CD4-positive, alpha-beta T cell treated with Interleukin-17A for 4 hours (primary cell): ENCODE results near the gene WNT3A.

Source experiments
- DNase-seq: peaks from one replicate; pipeline ENCODE4 v3.0.0-alpha.2; 2020; ENCODE audit warnings: mixed read lengths

The WNT3A gene

DNA sequence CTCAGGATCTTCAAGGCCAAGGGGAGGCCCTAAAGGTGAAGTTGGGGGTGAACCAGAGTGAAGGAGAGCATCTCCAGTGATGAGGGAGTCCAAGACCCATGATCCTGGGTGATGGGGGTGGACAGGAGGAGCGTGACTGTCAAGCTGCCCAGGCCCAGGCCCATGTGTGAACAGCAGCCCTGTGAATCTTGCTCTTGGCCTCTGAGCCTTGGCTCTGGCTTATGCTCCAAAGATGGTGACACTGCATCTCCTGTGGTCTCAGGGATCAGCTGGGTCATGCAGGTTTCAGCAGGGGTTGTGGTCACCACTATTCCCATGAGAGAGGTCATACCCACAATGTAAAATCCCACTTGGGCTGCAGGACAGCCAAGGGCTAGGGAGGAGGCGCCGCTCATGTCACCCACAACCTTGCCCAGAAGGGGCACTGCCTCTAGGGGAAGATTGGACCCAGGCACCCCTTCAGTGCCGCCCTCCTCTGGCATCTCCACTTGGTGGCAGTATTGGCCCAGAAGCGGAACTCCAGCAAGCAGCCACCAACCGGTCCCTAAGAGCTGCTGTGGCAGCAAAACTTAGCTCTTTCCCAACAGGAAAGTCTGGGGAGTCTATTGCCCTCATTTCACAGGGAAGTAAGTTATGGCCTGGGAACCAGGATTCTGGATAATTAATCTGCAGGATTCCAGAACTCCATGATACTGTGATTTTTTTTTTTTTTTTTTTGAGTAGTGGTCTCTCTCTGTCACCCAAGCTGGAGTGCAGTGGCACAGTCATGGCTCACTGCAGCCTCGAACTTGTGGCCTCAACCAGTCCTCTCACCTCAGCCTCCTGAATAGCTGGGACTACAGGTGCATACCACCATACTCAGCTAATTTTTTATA is 7.5 kb upstream of the WNT3A start:
- DNase-seq: peak; percentile 68

DNA sequence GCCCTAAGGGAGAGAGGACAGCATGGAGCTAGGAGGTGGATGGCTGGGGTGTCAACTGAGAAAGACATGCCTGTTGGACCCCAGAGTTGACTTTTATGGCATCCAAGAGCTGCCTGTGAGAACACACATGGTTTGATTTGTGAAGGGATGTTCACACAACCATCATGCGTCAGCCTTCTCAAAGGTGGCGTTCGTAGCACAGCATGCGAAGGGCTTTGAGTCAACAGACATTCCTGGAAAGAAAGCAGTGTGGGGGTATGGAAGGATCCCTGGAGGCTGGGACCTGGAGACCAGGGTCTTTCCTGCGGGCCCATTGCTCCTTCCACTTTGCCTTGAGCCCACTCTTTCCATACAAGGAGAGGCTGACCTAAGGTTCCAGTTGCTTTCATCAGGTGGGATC is 6.4 kb upstream of the WNT3A start:
- no peak for DNase-seq

DNA sequence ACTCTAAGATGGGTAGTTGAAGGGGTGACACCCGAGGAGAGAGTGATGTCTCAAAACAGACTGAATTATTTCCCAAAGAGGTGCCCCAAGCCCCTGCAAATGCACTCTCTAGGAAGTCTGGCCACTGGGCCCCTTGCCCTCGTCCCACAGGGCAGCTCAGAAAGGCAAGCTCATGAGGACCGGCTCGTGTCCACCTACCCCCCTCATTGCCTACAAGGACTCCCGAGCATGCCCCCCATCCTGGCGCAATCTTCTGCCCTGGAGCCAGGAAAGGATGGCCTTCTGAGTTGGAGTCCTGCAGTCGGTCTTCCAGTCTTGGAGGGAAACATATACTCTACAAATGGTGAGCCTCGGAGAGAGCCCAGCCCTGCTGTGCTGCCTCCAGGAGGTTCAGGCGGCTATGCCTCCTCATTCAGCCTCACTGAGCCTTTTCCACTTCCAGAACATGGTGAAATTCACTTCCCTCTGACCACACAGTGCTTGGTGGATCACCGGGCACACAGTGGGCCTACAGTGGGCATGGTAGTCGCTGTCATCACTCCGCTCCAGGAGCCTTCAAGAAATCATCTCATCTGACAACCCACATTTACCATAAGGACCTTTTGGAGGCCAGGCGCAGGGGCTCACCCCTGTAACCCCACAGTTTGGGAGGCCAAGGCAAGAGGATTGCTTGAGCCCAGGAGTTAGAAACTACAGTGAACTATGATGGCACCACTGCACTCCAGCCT is 5.8 kb upstream of the WNT3A start:
- no peak for DNase-seq

DNA sequence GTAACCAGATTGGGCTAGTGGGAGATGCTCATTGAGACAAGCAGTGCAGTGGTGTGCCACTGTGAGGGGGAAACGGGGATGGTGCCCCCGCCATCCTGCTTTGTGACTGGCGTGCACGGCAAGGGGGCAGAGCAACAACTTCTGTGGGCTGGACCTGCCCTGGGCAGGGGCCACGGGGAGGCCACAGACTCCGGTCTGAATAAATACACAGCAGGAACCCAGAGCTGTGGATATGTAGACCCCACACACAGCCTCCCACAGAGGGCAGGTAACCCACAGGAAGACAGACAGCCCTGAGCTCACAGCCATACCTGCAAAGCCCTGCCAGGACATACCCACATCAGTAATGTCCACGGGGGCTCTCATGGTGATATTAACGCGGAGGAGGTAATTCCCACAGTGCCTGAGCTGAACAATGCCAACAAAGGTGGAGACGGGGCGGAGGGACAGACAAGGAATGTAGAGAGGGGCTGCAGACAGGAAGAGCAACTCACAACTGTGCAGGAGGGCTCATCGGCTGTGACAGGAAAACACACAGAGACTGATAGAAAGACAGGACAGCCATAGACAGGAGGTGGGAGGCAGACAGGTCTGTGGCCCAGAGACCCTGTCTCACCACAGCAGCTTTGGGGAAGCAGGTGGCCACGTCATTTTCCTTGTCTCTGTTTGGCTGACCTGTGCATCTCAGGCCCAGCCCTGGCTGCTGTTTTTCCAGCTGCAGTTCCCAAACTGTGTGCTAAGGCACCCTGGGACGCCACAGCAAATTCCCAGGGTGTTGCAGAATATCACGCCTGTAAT is 4.9 kb upstream of the WNT3A start:
- DNase-seq: no peak

DNA sequence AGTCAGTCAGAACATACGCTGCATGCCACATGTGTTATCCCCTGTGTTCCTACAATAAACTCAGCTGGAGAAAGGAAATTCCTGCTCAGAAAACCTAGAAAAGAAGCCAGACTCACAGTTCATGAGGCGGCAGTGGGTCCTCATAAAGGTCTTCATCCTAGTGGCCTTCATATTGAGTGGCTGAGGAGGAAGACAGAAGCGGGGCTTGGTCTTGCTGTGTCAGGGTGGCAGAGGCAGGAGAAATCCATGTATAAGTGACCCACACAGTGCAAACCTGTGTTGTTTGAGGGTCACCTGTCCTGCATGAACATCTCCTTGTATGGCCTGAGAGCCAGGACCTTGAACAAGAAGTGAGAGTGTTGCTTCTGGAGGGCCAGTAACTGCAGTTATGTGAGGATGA is 4.0 kb upstream of the WNT3A start:
- no peak for DNase-seq

DNA sequence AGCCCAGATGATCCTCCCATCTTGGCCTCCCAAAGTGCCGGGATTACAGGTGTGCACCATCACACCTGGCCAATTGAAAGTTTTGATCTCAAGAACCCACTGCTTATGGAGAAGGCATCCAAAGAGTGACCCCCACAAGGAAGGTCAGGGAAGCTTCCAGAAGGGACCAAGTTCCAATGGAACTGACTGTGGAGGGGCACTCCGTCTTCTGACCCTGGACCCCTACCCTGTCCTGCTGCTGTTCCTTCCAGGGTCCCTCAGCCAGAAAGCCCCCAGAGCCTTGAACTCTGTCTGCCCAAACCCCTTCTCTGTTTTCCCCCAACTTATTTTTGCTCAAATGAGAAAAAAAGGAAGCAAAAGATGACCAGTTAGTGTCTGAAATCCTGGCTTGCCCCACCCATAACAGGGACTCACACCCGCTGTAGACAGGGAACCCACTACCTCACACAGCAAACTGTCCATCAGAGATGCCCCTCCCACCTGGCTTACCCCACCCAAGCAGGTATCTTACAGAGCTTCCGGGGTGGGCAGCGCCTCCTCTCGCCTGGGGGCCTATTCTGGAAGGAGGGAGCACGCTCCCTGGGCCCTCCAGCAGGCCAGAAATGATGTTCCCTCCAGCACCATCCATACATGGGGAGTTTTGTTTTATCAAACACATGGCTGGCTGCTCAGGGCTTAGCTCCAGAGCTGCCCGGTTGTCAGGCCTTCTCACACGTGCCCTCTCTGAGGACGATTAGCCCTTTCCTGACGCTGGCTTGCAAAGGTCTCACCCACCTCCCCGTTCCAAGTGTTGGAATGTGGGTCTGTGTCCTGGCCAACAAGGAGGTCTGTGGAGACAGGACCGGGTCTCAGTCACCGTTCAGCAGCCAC is 3.1 kb upstream of the WNT3A start:
- DNase-seq: no peak

DNA sequence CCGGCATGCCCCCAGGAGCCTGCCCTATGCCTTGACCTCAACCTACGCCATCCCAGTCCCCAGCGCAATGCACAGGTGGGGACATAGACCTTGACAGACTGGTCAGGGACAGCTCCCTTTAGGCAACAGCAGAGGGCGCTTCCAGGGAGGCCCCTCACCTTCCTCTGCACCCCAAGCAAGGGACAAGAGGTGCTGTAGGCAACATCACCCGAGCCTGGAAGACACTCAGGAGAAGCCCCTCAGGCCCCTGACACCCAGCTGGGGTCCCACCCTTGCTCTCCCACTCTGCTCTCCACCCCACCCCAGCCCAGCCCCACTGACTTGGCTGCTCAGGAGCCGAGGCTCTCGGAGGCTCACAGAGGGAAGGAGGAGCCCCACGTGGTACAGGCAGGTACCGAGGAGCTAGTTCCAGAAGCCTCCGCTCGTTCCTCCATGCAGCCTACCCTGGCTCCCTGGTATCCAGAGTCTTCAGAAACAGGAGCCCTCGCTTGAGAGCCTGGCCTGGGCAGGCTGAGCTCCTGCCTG is 2.4 kb upstream of the WNT3A start:
- DNase-seq: peak; percentile 16

DNA sequence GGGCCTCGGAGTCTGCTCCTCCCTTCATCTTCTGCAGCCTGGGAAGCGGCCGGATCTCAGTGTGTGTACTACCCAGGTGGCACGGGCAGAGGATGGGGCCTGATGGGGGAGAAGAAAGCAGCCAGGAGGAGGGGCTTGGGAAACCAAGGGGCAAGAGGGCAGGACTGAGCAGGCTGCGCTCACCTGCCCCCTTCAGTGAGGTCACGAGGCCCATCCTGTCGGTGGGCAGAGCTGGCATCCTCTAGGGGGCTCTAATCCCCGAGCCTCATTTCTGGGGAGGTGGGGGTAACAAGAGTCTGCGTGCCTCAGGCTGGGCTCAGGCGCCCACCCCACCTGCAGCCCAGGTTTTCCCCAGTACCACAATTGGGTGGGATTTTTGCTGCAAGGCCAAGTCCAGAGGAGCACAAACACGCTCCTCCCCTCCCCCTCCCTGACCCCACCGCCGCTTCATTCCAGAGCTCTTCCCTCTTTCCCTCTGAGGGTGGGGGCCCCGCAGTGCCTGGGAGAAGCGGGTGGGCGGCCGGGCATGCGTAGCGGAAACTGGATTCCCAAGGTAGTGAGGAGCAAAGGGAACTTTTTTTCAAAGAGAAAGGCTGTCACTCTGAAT is 1.8 kb upstream of the WNT3A start:
- DNase-seq: no peak

DNA sequence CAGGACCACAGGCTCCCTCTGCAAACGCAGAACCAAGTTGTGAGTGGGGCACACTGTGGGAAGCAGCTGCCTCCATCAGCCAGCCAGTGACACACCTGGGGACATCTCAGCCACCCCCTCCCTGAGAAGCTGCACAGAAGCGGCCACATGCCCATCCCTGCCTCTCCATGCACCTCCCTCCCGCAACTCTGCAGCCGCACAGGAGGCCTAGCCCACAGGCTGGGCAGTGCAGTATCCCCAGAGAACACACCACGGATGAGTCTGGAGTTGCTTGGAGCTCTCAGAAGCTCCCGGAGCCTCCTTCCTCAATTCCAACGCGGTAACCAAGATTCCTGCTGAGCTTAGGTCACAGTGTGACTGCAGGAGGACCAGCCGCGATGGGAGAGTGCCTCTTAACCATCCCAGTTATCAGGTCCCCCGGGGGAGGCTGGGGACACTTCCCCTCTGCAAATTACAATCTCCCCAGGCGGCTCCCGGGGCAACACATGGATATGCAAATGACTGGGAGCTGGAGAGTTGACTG is 1.2 kb upstream of the WNT3A start:
- DNase-seq: no peak

DNA sequence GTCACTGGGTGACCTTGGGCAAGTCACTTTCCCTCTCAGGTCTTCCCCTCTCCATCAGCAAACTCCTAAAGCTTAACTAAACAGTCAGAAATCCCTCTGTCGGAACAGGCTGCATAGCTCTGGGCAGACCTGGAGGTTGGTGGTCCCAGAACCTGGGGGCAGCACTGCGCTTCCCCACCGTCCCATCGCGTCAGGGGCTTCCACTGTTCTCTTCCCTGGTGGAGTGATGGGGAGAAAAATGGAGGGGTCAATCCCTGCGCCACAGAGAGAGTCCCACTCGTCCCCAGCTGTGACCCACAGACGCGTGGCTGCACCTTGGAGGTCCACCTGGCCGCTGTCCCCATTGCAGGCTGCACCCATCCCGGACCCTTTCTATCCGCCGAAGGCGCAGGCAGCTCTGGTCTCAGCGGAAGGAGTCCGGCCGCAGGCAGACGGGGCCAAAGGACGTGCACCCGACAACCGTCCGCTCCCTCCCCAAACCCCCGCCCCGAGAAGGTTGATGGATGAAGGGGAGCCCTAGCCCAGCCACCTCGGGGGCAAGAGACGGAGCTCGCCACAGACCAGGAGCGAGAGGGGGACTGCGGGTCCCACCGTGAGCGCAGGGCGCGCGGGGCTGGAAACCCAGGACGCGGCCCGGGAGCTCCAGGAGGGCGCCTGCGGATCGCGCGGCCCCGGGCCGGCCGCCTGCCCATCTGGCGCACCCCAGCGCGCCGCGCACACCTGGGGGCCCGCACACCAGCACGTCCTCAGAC is 588 bp upstream of the WNT3A start:
- no peak for DNase-seq

DNA sequence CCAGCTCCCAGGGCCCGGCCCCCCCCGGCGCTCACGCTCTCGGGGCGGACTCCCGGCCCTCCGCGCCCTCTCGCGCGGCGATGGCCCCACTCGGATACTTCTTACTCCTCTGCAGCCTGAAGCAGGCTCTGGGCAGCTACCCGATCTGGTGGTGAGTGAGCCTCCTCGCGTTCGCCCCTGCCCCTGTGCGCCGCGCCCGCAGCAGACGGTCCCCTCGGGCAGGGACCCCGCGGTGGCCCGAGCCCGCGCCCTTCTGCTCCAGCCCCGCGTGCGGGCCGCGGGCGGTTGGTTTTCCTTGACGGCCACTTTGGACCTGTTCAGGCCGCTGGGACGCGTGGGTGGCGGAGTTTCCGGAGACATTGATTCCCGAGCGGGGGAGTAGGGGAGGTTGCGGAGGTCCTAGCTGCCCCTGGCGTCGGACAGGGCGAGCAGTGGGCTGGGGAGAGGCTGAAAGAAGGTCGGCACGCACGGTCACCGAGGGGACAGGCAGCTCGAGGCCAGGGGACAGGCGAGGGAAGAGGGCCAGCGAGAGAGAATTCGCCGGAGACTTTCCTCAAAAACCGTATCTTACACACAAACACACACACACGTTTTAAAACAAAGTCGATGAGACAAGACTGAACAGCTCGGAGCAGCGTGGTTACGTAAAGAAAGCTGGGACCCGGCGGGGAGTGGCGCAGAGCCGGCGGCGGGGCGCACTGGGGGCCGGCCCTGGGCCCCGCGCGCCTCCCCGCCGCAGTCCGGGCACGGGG is 427 bp downstream of the WNT3A start:
- DNase-seq: no peak

DNA sequence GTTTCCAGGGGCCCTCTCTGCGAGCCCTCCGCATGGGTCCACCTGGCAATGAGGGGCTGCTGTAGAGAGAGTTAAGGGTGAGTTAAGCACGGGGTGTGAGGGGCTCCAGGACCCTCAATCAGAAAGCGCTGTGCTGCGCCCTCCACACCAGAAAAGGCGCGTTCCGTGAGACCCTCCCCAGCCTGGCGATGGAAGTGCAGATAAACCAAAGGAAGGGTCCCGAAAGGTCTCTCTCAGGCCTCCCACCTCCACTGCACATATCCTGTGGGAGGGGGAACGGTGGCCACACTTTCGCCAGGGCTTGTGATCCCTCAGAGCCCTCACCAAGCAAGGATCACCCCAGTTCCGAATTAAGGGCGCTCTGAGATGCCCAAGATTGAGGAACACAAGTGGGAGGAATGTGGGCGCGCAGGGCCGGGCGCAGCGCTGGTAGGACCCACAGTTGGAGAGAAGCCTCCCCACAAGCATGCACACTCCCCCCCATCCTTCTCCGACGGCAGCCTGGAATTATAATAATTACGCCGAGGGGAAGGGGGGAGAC is 1.1 kb downstream of the WNT3A start:
- no peak for DNase-seq

DNA sequence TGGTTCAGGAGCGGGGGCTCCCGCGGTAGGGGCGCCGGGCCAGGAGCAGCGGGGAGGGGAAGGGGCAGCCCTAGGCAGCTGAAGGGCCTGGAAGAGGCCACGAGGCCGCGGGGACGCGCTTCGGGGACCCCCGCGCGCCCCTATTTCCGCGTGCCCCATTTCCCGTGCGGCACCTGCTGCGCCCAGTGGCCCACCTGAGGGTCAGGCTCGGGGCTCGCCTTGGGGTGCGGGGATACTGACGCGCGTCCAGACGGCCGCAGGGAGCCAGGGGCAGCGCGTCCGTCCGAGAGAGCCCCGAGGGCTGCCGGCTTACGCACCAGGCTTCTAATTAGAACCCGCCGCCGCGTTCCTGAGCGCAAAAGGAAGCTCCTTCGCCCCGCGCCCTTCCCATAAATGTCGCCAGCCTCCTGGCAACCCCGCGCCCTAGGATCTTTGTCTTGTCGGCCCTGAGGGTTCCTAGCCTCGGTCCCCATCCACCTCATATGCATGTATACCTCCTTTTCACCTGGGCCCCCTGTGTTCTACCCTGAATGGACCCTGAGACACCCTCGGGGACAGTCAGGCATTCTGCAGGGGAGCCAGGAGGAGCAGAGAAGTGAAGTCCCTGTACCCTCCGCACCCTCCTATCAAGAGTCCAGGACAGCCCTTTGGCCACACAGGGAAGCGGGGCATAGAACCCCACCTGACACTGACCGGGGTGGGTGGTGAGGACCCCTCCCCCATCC is 1.8 kb downstream of the WNT3A start:
- DNase-seq: no peak

DNA sequence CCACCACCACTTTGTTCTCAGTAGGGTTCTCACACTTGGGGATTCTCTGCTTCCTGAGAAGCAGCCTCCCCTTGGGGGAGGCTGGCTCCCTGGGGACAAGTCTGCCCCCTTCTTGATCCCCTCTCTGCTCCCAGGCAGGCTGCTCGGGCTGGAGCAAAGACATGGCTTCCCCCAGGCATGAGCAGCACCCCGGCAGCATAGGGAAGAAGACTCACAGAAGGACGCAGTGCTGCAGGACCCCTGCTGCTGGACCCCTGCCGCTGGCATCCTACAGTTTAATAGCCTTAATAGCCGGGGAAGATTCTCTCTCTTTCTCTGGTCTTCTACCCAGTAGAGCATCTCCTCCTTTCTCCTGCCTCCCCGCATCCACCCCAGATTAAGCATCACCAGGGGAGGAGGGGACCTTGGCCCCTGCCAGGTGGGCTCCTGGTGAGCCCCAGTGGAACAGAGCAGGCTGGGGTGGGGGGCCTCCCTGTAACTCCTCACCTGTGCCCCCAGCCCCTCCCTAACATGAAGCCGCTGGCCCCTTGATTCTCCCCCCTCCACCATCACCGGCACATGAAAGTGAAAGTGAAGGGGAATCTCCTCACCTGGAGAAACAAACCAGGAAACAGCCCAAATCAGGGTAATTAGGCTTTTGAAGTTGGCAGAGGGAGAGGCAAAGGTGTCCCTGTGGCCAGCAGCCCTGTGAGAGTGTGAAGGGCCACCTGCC is 2.5 kb downstream of the WNT3A start:
- DNase-seq: no peak

DNA sequence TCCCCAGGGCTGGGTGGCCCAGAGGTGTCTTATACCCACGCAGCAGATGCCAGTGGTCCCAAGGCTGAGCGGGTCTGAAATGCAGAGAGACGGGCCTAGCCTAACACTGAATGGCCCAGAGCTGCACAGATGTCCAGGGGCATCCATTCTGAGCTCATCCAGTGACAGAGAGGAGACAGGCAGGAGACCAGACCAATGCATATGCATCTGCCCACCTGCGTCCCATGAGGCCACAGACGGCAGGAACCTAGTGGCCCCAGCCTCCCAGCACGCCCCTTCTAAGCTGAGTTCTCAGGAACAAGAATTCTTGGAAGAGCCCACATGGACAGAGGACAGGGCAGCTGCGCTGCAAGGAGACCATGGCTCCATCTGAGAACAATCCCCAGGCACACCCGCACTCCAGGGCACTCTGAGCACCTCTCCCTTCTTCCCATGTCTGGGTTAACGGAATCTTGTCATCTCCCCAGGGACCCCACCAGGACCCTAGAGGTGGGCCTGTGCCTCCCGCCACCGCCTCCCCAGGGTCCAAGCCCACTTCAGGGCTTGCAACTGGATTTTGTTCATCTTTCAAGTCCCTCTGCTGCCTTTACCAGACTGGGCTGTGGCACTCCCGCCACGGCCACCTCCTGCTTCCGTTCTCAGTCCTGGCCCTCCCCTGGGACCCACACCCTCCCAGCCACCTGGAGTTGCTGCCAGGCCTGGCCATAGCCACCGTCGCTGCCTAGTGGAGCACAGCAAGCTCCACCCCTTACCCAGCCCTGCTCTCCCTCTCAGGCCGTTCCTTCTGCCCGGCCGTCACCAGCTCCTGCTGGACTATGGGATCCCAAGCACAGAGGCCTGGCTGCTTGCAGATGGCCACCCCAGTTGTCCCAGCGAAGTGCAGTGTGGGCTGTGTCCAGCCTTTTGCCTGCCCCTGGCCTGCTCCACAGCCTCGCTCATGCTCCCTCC is 3.3 kb downstream of the WNT3A start:
- no peak for DNase-seq

DNA sequence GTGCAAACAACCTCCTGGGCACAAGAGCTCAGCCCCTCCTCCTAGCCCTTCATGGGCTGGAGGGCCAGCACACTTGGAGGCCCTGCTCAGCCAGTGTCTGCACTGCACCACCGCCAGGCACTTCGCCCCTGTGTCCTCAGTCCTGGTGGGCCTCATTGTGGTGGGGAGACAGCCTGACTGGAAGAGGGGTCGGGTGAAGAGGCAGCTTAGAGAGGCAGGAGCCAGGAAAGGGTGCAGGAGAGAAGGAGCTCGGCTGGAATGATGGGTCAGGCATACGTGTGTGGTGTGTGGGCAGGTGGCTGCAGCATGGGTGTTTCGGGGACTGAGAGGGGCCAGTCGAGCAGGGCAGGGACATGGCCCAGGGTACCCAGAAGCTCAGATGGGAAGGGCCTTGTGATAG is 4.1 kb downstream of the WNT3A start:
- DNase-seq: no peak

DNA sequence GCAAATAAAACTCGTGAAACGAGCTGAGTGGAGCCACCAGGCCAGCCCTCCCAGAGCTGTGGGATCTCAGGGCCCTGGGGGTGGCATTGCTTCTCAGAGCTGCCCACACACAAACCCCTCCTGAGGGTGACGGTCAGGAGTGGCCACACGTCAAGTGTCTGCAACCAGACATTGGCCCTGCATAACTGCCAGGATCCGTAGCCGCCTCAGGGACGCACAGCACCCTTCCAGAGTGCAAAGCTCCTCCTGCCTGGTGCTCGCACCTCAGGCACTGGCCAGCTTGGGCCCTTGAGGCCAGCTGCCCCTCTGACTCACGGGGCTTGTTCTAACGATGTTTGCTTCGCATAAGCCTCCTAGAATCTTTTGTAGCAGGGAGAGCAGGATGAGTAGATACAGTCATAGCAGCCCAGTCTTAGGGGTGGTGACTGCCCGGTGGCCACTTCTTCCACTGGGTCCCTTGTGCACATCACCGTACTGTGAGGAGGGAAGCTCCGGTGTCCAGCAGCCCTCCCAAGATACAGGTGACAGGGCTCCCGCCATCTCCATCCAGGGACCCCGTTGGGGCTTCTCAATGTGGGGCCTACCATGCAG is 5.0 kb downstream of the WNT3A start:
- DNase-seq: no peak
